Lower lobe of right lung (tissue), 2 donors: ENCODE measurements around the gene PER2. TPM values are rescaled to one million over a fixed set of nuclear protein-coding genes. Genes with fewer than 3 reads are reported as not detected.
A peak's percentile ranks its signal among the peaks of the same experiment; 100 is the strongest.

ENCODE experiments used
- ATAC-seq, 2 donors: fragments of 200-7000 bp; cut with Tn5 transposase; one replicate each; pipeline ENCODE4 v1.9.1; 2020 to 2022; ENCODE audit warnings: mild to moderate bottlenecking in 2 of 2, moderate library complexity in 2 of 2
- DNase-seq: peaks from one replicate; pipeline ENCODE4 v3.0.0-alpha.2; 2020
- H3K27ac ChIP-seq: fragments of 200-600 bp; one replicate; pipeline ENCODE4 v1.8.0; 2022
- H3K27me3 ChIP-seq: fragments of 200-600 bp; one replicate; pipeline ENCODE4 v1.8.0; 2022; ENCODE audit warnings: low read depth
- H3K36me3 ChIP-seq: fragments of 200-600 bp; one replicate; pipeline ENCODE4 v1.8.0; 2022; ENCODE audit warnings: mild to moderate bottlenecking
- H3K4me1 ChIP-seq: fragments of 200-600 bp; one replicate; pipeline ENCODE4 v1.8.0; 2022
- H3K4me3 ChIP-seq: fragments of 200-600 bp; one replicate; pipeline ENCODE4 v1.8.0; 2022; ENCODE audit warnings: mild to moderate bottlenecking
- H3K9me3 ChIP-seq: fragments of 200-600 bp; one replicate; pipeline ENCODE4 v1.8.0; 2022
- intact Hi-C: fragments of 100-400 bp; cut with DNase I; formaldehyde crosslinking; loops from one replicate; pipeline ENCODE4 v1.11.0; 2022
- total RNA-seq: library from RNA; stranded (reverse); fragmentation: NEBNext Ultra II Directional; extraction: Animal tissue kit (Norgen Biotek cat#: 25700); gene quantifications from one replicate; pipeline ENCODE4 v1.2.1, GENCODE V29; 2021
- TF ChIP-seq, protein P1 (sequence below): fragments of 200-600 bp; IDR thresholded peaks from one replicate; pipeline ENCODE4 v1.8.0; 2022; ENCODE audit warnings: antibody characterized with exemption, mild to moderate bottlenecking
- donor health status: DM: no; HTN: yes; CAD: no; lungs with severe emphysema.

The PER2 gene
- total RNA-seq, 1 donor from 2014 or later: 24.9 TPM

DNA sequence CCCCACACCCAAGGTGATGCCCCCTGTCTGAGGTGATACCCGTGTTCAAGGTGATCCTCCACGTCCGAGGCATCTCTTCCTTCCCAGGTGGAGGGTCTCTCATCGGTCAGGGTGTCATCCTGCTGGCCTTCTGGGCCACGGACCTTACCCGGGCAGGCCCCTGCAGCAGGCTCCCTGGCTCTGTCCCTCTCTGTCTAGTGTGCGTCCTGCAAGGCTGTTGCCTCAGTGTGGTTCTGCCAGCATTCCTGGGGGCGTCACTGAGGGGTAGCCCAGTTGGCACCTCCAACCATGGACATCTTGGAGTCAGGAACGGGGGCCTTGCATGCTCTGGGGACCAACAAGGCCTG, 5.6 kb upstream of the PER2 start:
- TF ChIP-seq, protein P1, sequence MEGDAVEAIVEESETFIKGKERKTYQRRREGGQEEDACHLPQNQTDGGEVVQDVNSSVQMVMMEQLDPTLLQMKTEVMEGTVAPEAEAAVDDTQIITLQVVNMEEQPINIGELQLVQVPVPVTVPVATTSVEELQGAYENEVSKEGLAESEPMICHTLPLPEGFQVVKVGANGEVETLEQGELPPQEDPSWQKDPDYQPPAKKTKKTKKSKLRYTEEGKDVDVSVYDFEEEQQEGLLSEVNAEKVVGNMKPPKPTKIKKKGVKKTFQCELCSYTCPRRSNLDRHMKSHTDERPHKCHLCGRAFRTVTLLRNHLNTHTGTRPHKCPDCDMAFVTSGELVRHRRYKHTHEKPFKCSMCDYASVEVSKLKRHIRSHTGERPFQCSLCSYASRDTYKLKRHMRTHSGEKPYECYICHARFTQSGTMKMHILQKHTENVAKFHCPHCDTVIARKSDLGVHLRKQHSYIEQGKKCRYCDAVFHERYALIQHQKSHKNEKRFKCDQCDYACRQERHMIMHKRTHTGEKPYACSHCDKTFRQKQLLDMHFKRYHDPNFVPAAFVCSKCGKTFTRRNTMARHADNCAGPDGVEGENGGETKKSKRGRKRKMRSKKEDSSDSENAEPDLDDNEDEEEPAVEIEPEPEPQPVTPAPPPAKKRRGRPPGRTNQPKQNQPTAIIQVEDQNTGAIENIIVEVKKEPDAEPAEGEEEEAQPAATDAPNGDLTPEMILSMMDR: no peak
- intact Hi-C loops: no loop called here
- Histone ChIP-seq H3K27me3 (no peaks in the 10 kb centered on the region), H3K4me3 (no peak overlapping the region), H3K4me1 (peaks cover 11% of the 10 kb centered on the region), H3K36me3 (no peaks in the 10 kb centered on the region), H3K9me3 (no peaks in the 10 kb centered on the region), H3K27ac (no peak overlapping the region)
- ATAC-seq: no peak
- DNase-seq: no peak

DNA sequence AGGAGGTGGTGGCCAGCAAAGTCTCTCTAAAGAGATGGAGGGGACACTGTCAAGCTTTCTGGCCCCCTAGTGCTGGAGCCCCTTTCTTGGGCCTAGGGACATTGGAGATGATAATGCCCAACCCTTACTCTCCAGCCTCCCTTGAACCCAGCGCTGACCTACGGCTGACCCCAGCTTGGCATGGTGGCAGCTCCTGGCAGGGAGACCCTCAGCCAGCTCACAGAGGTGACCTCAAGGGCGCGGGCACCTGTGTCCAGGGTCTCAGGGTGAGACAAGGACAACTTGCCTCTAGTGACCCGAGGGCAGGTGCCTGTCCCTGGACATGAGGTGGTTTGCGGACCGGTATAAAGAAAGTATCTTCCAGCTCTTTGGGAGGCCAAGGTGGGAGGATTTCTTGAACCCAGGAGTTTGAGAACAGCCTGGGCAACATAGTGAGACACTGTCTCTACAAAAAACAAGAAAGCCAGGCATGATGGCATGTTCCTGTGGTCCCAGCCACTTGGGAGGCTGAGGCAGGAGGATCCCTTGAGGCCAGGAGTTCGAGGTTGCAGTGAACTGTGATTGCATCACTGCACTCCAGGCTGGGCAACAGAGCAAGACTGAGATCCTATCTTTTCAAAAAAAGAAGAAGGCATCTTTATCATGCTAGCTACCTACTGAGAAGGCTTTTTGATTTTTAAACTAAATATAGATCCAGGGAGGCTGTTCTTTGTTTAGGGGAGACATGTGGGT, 3.3 kb upstream of the PER2 start:
- Histone ChIP-seq H3K4me1 (peaks cover 22% of the 10 kb centered on the region), H3K36me3 (no peaks in the 10 kb centered on the region), H3K27ac (no peak overlapping the region), H3K4me3 (no peak overlapping the region), H3K9me3 (no peaks in the 10 kb centered on the region), H3K27me3 (no peaks in the 10 kb centered on the region)
- TF ChIP-seq, protein P1: no peak
- DNase-seq (no peak), ATAC-seq (no peak)
- intact Hi-C loops: no loop called here

DNA sequence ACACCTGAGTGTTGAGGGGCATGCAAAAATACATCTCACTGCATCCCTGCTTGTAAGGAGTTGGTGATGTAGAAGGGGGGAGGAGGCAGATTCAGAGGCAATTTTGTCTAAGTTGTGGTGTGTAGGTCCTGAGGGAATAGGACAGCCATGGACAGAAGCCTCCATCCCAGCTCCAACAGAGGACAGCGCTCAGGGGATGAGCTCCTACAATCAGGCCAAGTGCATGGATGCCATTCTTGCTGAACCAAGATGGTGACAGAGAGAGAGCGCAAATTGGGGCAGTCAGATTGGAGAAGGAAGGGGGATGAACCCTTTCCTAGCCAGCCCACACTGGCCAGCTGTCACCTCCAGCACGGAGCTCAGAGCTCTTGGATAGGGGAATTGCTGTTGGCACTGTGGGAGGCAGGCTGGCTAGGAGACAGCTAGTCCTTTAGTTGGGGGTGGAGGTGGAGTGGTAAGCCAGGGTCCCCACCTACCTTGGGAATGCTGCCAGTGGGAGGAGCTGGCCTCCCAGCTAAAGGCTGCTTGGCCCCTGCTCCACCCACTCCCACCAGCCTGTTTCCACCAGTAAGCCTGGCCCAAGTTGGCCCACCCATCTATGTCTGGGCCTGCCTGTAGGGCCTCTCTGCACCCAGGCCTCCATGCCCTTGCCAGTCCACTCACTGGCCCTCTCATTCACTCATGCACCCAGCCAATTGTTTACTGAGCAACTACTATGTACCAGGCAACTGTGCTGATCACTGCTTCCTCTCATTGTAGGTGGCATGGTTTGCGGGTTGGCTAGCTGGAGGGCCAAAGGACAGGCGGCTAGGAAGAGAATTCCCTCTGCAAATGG, 2.5 kb upstream of the PER2 start:
- TF ChIP-seq, protein P1: no peak
- H3K9me3 ChIP-seq: no peaks in the 10 kb centered on the region
- peaks cover 30% of the 10 kb centered on the region for H3K4me1 ChIP-seq
- DNase-seq (no peak), ATAC-seq (no peak)
- intact Hi-C loops: no loop called here
- no peaks in the 10 kb centered on the region for H3K27me3 ChIP-seq
- H3K4me3 ChIP-seq: no peak overlapping the region
- peak overlapping the region; percentile 93 for H3K27ac ChIP-seq
- H3K36me3 ChIP-seq: no peaks in the 10 kb centered on the region

GRCh38 chr2:238290091-238290509, 1.7 kb upstream of the PER2 start:
- peak in 1 of 2 donors; percentile 7 for ATAC-seq
- TF ChIP-seq, protein P1: no peak
- no peaks in the 10 kb centered on the region for H3K9me3 ChIP-seq
- no peak overlapping the region for H3K4me3 ChIP-seq
- intact Hi-C loops: no loop called here
- peaks cover 38% of the 10 kb centered on the region for H3K4me1 ChIP-seq
- no peaks in the 10 kb centered on the region for H3K36me3 ChIP-seq
- DNase-seq: peak; percentile 80
- H3K27ac ChIP-seq: peak overlapping the region; percentile 93
- H3K27me3 ChIP-seq: no peaks in the 10 kb centered on the region

DNA sequence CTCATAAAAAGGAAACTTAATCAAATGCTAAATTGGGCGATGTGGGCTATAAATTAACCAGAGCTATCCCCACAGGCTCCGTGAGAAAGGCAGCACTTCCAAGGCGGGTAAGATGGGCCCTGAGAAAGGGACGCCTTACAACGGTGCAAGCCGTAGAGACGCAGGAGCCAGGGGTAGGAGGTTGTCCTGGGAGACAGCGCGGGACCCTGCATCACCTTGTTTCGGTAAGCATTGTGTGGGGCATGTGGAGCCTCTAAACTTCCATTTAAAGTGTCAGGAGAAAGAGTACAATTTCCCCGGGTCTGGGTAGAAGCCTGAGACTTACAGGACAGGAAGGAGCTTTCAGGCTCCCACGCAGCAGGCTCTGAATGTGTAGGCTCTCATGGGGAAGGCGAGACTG, 1.2 kb upstream of the PER2 start:
- ATAC-seq (no peak), DNase-seq (no peak)
- Histone ChIP-seq H3K9me3 (no peaks in the 10 kb centered on the region), H3K27ac (peak overlapping the region; percentile 93), H3K4me3 (peak overlapping the region; percentile 70), H3K27me3 (no peaks in the 10 kb centered on the region), H3K4me1 (peaks cover 43% of the 10 kb centered on the region), H3K36me3 (no peaks in the 10 kb centered on the region)
- TF ChIP-seq, protein P1: no peak
- intact Hi-C loops: no loop called here
